Activated CD4-positive, CD25-positive, alpha-beta regulatory T cell treated with anti-CD3 and anti-CD28 coated beads, Interleukin-2, amount 50 U/mL, for 24 hours (primary cell): ENCODE measurements around the gene NELFCD.
A peak's percentile ranks its signal among the peaks of the same experiment; 100 is the strongest.

Source experiments
- ATAC-seq, 2 donors: fragments of 150-1000 bp; cut with Tn5 transposase; one replicate each; pipeline ENCODE4 v1.10.0; 2021; ENCODE audit warnings: mild to moderate bottlenecking in 1 of 2, moderate library complexity in 1 of 2

NELFCD gene

DNA sequence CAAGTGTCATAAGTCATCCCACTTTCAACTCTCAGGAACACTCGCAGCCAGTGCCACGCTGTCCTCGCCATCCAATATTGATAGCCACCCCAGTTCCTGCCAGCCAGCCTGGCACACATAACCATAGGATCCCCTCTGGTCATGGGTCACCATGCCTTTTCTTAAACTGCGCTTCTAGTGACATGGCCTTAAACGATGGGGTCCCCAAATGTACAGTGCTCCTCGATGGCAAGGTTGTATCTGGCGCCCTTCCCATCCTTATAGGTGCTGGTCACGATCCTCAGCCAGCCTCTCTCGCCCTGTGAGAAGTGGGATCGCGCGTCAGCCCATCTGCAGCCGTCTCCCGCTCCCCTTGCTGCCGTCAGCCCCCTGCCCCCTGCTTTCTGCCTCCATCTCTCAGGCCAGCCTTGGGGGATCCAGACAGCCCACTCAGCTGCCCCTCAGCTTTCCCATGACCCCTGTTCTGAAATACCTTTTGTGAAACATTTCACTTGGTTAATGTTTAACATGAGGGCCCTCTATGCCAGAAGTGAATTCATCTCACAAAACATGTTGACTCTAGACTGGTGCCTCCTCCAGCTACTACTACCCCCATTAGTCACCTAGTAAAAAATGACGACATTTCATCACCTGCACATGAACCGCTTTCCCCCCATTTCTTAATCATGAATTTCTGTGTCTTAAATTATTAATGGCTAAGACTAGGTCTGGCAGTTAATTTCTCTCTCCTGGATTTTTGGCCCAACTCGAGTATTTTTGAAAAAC lies 14.6 kb downstream of the NELFCD start:
- no peak for ATAC-seq

DNA sequence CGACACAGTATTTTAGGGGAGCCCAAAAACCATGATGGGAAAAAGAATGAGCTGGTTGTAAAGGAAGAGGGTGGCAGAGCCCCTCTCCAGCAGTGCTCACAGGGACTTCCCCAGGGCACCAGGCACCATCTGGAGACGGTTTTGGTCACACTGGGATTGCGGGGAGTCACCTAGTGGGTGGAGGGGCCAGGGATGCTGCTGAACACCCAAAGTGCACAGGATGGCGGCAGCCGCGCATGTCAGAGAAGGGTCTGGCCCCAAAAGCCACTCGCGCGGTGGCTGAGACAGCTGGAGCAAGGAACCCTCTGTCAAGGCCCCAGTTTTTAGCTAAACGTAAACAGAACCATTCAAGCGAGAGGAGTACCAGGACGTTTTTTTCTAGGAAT lies 15.2 kb downstream of the NELFCD start:
- ATAC-seq: no peak

DNA sequence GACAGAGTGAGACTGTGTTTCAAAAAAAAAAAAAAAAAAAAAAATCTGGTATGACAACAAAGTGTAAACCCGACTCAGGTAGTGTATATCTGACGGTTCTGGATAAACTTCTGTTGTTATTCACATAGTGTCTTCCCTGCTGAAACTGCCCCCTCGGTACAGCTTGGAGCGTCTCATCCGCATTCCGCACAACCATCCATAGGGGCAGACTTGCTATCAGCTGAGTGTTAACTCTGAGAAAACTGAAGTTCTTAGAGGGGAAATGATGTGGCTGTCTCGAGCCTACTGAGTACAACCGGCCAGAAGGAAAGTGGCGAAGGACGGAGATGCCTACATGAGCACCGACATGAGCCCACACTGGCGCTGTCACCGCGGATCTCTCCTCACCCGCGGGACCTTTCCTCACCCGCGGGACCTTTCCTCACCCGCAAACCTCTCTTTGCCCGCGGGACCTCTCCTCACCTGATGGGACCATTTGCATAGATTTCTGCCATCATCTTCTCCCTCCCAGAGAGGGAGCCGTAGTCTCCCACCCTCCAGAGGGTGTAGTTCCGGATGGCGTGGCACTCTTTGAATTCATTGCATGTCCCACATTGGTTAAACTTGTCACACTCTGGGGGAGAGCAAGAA lies 16.2 kb downstream of the NELFCD start:
- no peak for ATAC-seq

- ATAC-seq: no peak
Measured at GRCh38 chr20:58998656-58999055, 17.6 kb downstream of the NELFCD start.

- no peak for ATAC-seq
Measured at GRCh38 chr20:59000326-59000725, 19.3 kb downstream of the NELFCD start.

- ATAC-seq: no peak
Measured at GRCh38 chr20:59001068-59001448, 20.0 kb downstream of the NELFCD start.

DNA sequence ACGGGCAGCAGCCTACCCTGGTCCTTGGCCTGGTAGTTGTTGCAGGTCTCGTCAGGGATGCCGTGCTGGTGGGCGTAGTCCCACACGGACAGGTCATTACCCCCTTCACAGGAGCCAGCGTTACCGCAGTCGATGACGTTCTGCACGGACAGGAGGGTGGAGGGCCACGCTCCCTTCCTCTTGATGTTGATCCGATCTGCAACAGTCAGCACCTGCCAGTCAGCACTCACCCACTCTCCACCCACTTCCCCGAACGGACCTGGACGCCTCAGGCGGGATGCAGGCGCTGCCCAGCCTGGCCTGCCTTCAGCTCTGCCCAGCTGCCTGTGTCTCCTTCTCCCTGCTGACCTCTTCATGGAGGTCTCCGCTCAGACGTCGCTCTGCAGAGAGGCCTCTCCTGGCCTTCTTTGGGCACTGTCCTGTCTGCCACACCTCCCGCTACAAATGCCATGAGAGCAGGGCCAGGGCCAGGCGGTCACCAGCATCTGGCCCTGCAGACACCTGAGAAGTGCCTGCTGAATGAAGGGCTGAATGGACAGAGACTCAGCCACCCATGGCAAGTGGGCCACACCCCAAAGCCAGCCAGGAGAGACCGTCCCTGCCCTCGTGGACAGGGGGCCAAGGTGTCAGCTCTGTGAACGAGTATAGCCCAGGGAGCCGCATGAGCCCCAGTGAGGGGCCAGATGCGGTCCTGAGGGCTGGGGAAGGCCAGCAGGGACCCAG lies 20.6 kb downstream of the NELFCD start:
- ATAC-seq: no peak

DNA sequence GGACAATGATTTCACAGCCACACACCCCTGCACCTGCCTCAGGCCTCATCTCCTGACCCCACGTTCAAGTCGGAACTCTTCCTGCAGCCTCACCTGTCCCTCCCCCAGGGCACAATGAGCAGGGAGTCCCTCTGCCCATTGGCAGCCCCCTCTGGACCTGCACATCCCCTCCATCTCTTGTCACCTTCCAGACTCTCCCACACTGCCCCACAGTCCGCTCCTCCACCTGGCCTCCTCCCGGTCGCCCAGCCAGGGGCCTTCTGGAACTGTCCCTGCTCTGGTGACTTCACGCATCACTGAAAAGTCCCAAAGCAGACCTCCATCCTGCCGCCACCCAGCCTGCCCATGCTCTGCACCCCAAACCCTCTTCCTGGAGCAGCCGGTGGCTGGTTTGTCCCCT lies 21.3 kb downstream of the NELFCD start:
- ATAC-seq: no peak

DNA sequence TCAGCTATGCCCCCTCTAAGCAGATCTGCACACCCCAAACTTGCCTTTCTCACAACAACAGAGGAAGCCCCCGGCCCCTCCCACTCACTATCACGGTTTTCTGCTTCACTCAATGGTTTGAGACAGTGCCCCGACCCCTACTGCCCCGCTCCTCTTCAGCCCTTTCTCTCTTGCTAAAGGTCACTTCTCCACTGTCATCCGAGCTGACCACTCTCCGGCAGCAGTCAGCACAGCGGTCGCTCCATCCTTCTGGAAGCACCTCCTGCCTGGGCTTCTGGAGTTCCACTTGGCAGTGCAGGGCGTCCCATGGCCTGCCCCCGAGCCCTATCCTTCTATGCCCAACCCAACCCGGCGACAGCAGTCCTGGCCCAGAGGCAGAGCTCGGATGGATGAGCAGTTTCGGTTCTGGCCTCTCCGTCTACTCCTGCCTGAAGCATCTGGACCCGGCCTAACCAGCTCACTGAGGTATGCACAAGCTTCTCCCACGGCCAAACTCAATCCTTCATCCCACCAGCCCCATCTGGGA lies 21.9 kb downstream of the NELFCD start:
- ATAC-seq: no peak

DNA sequence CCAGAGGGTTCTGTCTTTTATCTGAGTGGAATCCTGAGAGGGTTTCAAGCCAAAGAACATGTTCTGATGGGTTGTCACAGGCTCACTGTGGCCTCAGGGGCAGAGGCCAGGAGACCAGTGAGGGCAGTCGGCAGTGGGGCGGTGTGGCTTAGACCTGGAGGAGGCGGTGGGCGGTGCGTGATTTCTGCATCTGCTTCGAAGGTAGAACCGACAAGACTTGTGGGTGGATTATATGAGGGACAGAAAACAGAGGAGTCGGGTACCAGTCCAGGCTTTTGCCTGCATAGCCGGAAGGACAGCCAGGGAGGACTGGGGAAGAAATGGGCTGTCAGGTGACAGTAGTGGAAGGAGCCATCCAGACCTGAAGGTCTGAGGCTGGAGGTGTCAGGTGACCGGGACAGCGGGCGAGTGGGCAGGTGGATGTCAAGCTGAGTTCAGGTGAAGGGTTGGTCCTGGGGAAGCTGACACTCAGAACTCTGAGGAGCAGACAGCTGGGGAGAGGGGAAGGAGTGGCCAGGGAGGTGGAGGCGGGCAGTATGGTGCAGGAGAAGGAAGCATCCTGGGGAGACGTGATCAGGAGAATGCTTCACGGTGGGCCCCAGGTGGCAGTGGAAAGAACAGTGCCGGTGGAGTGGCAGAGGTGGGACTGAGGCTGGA lies 22.9 kb downstream of the NELFCD start:
- no peak for ATAC-seq

GRCh38 chr20:59004493-59004762 lies 23.4 kb downstream of the NELFCD start:
- no peak for ATAC-seq

- peak; percentile 36 to 42 for ATAC-seq
Measured at GRCh38 chr20:59004763-59005522, 23.9 kb downstream of the NELFCD start.

DNA sequence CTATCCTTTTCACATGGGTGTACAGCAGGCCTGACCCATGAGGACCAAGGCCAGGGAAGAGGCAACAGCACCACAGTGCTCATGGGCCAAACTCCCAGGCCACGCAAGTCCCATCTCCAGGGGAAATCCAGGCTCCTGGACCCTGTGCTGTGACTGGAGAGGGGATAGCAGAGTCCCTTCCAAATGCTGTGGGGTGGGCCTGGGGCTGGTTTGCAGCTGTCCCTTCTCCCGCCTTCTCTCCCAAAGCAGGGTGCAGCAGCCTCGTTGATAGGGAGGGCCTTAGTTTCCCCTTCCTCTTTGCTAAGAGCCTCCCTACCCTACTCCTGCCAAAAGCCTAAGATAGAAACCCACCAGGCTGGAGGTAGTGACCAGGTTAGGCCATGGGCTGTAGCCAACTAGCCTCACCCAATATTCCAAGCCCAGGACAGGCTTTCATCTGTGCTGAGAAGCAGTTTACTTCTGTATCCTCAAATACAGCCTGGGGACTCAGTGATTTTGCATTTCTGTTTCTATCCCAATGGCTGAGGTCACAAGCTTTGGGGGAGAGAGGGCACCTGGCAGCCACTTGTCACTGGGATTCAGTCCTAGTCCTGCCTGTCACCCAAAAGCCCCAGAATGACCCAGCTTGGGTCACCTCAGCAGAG lies 24.6 kb downstream of the NELFCD start:
- no peak for ATAC-seq

DNA sequence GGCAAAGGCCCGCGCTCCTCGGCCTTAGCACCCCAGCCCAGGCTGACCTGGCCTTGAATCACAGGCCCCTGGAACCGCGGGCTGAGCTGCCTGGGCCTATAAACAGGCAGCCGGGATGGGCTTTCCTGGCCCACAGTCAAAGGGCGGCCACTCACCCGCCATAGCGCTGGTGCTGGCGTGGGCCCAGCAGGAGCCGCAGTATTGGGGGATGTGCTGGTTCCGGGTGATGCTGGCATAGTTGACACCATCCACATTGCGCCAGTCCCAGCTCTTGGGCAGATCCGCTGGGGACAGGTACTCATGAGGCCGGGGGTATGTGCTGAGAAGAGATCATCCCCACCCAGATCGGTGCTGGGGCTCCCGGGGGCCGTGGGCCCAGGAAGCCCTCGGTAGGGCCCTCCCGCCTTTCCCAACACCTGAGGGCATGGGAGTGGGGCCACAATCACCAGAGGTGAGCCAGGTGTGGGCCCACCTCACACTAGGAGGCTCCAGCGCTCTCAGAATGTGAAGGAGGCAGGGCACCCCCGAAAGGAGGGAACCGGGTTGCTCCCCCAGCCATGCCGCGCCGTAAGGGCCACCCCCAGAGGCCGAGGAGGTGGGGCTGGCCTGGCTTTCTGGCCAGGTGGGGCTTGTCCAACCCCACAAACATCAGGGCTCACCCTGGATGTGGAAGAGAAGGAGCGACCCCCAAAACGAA lies 25.3 kb downstream of the NELFCD start:
- peak in 1 of 2 donors; percentile 4 for ATAC-seq

- ATAC-seq: peak; percentile 69 to 74
Measured at GRCh38 chr20:59006864-59007664, 26.0 kb downstream of the NELFCD start, which contains the start of gene CTSZ. CTSZ (minus strand) TSS chr20:59007254; CDS start chr20:59007128, 126 bp downstream.

- no peak for ATAC-seq
Measured at GRCh38 chr20:59007665-59008511, 26.8 kb downstream of the NELFCD start.

DNA sequence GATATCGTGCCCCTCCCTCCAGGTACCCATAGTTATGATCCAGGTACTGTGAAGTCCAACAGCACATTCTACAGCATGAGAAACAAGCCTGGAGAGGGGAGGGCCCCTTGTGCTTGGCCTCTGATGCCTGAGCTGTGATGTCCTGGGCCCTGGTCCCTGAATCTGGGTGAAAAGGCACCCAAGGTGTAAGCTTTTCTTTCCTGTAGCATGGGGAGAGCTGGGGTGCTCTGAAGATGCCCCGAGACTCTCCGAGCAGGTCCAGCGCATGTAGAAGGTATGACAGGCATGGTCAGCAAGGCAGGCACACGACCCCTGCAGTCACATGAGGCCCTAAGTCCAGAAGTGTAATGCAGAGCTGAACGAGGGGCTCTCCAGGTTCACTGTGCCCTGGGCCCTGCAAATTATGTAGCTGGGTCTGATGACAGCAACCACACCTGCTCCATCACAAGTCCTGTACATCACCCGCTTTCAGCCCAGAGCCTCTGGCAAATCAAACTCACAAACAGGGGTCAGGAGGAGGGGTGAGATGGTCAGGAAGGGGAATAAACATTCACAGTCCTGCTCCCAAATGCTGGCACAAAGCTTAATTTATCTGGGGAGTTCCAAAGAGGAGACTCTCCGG lies 27.8 kb downstream of the NELFCD start:
- no peak for ATAC-seq

GRCh38 chr20:59010321-59010994 lies 29.4 kb downstream of the NELFCD start:
- no peak for ATAC-seq
